COLO668 (cell line): Measurements from ENCODE around the gene GPR149.

Experiments used
- DNase-seq: peaks from one replicate; lab custom pipeline; 2025; ENCODE audit not compliant: unreplicated experiment; lab: John Stamatoyannopoulos, UW

Gene GPR149

GRCh38 chr3:154349223-154349622 lies 80.8 kb downstream of the GPR149 start:
- no peak for DNase-seq

GRCh38 chr3:154345422-154346122 lies 84.4 kb downstream of the GPR149 start:
- no peak for DNase-seq

- DNase-seq, result no peak
These were observed 91.4 kb downstream of the GPR149 start for GRCh38 chr3:154338570-154338969.

- no peak for DNase-seq
These were observed 92.0 kb downstream of the GPR149 start for GRCh38 chr3:154338008-154338407.

- no peak for DNase-seq
These were observed 95.0 kb downstream of the GPR149 start for GRCh38 chr3:154334973-154335420.

GRCh38 chr3:154327871-154328270 lies 102.1 kb downstream of the GPR149 start:
- no peak for DNase-seq

GRCh38 chr3:154324919-154325318 lies 105.1 kb downstream of the GPR149 start:
- no peak for DNase-seq

- DNase-seq, result peak; percentile 81
These were observed 105.9 kb downstream of the GPR149 start, which contains the start of gene DHX36 for GRCh38 chr3:154323891-154324738. Gene DHX36 (minus strand): TSS chr3:154324487. CDS start chr3:154324416, 71 bp downstream.

- no peak for DNase-seq
These were observed 112.8 kb downstream of the GPR149 start for GRCh38 chr3:154316974-154317767.

- no peak for DNase-seq
These were observed 115.8 kb downstream of the GPR149 start for GRCh38 chr3:154314152-154314551.

GRCh38 chr3:154310840-154311239 lies 119.2 kb downstream of the GPR149 start:
- no peak for DNase-seq

GRCh38 chr3:154307363-154307762 lies 122.6 kb downstream of the GPR149 start:
- no peak for DNase-seq

GRCh38 chr3:154304936-154305335 lies 125.1 kb downstream of the GPR149 start:
- no peak for DNase-seq

- DNase-seq, result no peak
These were observed 125.7 kb downstream of the GPR149 start for GRCh38 chr3:154304116-154304786.

- DNase-seq, result no peak
These were observed 128.4 kb downstream of the GPR149 start for GRCh38 chr3:154301561-154301960.

- DNase-seq, result no peak
These were observed 136.0 kb downstream of the GPR149 start for GRCh38 chr3:154294016-154294415.

GRCh38 chr3:154290187-154290586 lies 139.8 kb downstream of the GPR149 start:
- DNase-seq, result no peak
